ENCODE measurements around the gene EPB41L4B.
"Not testable (repeated sequence)": the region's sequence is repeated elsewhere in the genome, so short reads cannot be mapped to it uniquely, and the experiment has no call there.

Gene EPB41L4B

GRCh38 chr9:109342878-109343277 lies 22.0 kb upstream of the EPB41L4B start:
- no peaks in the 10 kb centered on the region for H3K36me3 ChIP-seq (ENCODE audit: control insufficient read depth, insufficient read depth, low read length)
- peaks cover 5% of the 10 kb centered on the region; the same call in 1 of the 2 replicates for H3K4me1 ChIP-seq (ENCODE audit: control insufficient read depth, insufficient read depth, low read length)
- H3K27ac ChIP-seq (ENCODE audit: low read length): no peak overlapping the region
- H3K27me3 ChIP-seq (ENCODE audit: control insufficient read depth, insufficient read depth, low read length): no peaks in the 10 kb centered on the region
- no peaks in the 10 kb centered on the region for H3K9me3 ChIP-seq (ENCODE audit: control insufficient read depth, insufficient read depth, low read length)
- no CpG with 5 or more reads among the region's 4 CpGs for WGBS (ENCODE audit: insufficient coverage, insufficient read length)
- H3K4me3 ChIP-seq (ENCODE audit: low read length): no peak overlapping the region
- DNase-seq (ENCODE audit: low read depth, low spot score): no peak

GRCh38 chr9:109341561-109341960 lies 20.7 kb upstream of the EPB41L4B start:
- DNase-seq (ENCODE audit: low read depth, low spot score): no peak
- Histone ChIP-seq H3K27me3 (ENCODE audit: control insufficient read depth, insufficient read depth, low read length) (no peaks in the 10 kb centered on the region), H3K36me3 (ENCODE audit: control insufficient read depth, insufficient read depth, low read length) (no peaks in the 10 kb centered on the region), H3K4me1 (ENCODE audit: control insufficient read depth, insufficient read depth, low read length) (peaks cover 5% of the 10 kb centered on the region; the same call in 1 of the 2 replicates), H3K27ac (ENCODE audit: low read length) (no peak overlapping the region), H3K4me3 (ENCODE audit: low read length) (no peak overlapping the region), H3K9me3 (ENCODE audit: control insufficient read depth, insufficient read depth, low read length) (no peaks in the 10 kb centered on the region)
- no CpG with 5 or more reads among the region's 6 CpGs for WGBS (ENCODE audit: insufficient coverage, insufficient read length)

GRCh38 chr9:109340979-109341378 lies 20.1 kb upstream of the EPB41L4B start:
- not testable (repeated sequence) for H3K9me3 ChIP-seq (ENCODE audit: control insufficient read depth, insufficient read depth, low read length); H3K27me3 ChIP-seq (ENCODE audit: control insufficient read depth, insufficient read depth, low read length); DNase-seq (ENCODE audit: low read depth, low spot score); H3K4me3 ChIP-seq (ENCODE audit: low read length); H3K36me3 ChIP-seq (ENCODE audit: control insufficient read depth, insufficient read depth, low read length); H3K4me1 ChIP-seq (ENCODE audit: control insufficient read depth, insufficient read depth, low read length); H3K27ac ChIP-seq (ENCODE audit: low read length)
- WGBS (ENCODE audit: insufficient coverage, insufficient read length): no CpG with 5 or more reads among the region's 7 CpGs

- no peak for DNase-seq (ENCODE audit: low read depth, low spot score)
- H3K4me1 ChIP-seq (ENCODE audit: control insufficient read depth, insufficient read depth, low read length): 0 out of 2 replicates have a peak, but pooled peaks cover 1% of the 10 kb centered on the region
- H3K27ac ChIP-seq (ENCODE audit: low read length): no peak overlapping the region
- H3K9me3 ChIP-seq (ENCODE audit: control insufficient read depth, insufficient read depth, low read length): no peaks in the 10 kb centered on the region
- WGBS (ENCODE audit: insufficient coverage, insufficient read length): no CpG with 5 or more reads among the region's 3 CpGs
- H3K4me3 ChIP-seq (ENCODE audit: low read length): no peak overlapping the region
- no peaks in the 10 kb centered on the region for H3K27me3 ChIP-seq (ENCODE audit: control insufficient read depth, insufficient read depth, low read length)
- no peaks in the 10 kb centered on the region for H3K36me3 ChIP-seq (ENCODE audit: control insufficient read depth, insufficient read depth, low read length)
These were observed 15.6 kb upstream of the EPB41L4B start for GRCh38 chr9:109336409-109336808.

GRCh38 chr9:109335929-109336328 lies 15.1 kb upstream of the EPB41L4B start:
- H3K4me1 ChIP-seq (ENCODE audit: control insufficient read depth, insufficient read depth, low read length): 0 out of 2 replicates have a peak, but pooled peaks cover 2% of the 10 kb centered on the region
- no peak for DNase-seq (ENCODE audit: low read depth, low spot score)
- no peaks in the 10 kb centered on the region for H3K36me3 ChIP-seq (ENCODE audit: control insufficient read depth, insufficient read depth, low read length)
- H3K4me3 ChIP-seq (ENCODE audit: low read length): no peak overlapping the region
- no CpG with 5 or more reads among the region's 2 CpGs for WGBS (ENCODE audit: insufficient coverage, insufficient read length)
- H3K9me3 ChIP-seq (ENCODE audit: control insufficient read depth, insufficient read depth, low read length): no peaks in the 10 kb centered on the region
- H3K27me3 ChIP-seq (ENCODE audit: control insufficient read depth, insufficient read depth, low read length): no peaks in the 10 kb centered on the region
- no peak overlapping the region for H3K27ac ChIP-seq (ENCODE audit: low read length)

GRCh38 chr9:109335121-109335520 lies 14.3 kb upstream of the EPB41L4B start:
- WGBS (ENCODE audit: insufficient coverage, insufficient read length): no CpG with 5 or more reads among the region's 7 CpGs
- H3K4me3 ChIP-seq (ENCODE audit: low read length): no peak overlapping the region
- no peak for DNase-seq (ENCODE audit: low read depth, low spot score)

GRCh38 chr9:109331353-109331752 lies 10.5 kb upstream of the EPB41L4B start:
- no peak for DNase-seq (ENCODE audit: low read depth, low spot score)
- Histone ChIP-seq H3K27ac (ENCODE audit: low read length) (no peak overlapping the region), H3K4me3 (ENCODE audit: low read length) (no peak overlapping the region), H3K9me3 (ENCODE audit: control insufficient read depth, insufficient read depth, low read length) (no peaks in the 10 kb centered on the region), H3K4me1 (ENCODE audit: control insufficient read depth, insufficient read depth, low read length) (0 out of 2 replicates have a peak, but pooled peaks cover 2% of the 10 kb centered on the region), H3K36me3 (ENCODE audit: control insufficient read depth, insufficient read depth, low read length) (no peaks in the 10 kb centered on the region), H3K27me3 (ENCODE audit: control insufficient read depth, insufficient read depth, low read length) (no peaks in the 10 kb centered on the region)
- WGBS (ENCODE audit: insufficient coverage, insufficient read length): no CpG with 5 or more reads among the region's 5 CpGs

More at GRCh38 chr9:109335121-109335520, 14.3 kb upstream of the EPB41L4B start:
- Histone ChIP-seq H3K27me3 (ENCODE audit: control insufficient read depth, insufficient read depth, low read length) (no peaks in the 10 kb centered on the region), H3K27ac (ENCODE audit: low read length) (no peak overlapping the region), H3K4me1 (ENCODE audit: control insufficient read depth, insufficient read depth, low read length) (0 out of 2 replicates have a peak, but pooled peaks cover 2% of the 10 kb centered on the region), H3K9me3 (ENCODE audit: control insufficient read depth, insufficient read depth, low read length) (no peaks in the 10 kb centered on the region), H3K36me3 (ENCODE audit: control insufficient read depth, insufficient read depth, low read length) (no peaks in the 10 kb centered on the region)

- H3K27ac ChIP-seq (ENCODE audit: low read length): no peak overlapping the region
- H3K36me3 ChIP-seq (ENCODE audit: control insufficient read depth, insufficient read depth, low read length): no peaks in the 10 kb centered on the region
- no peak overlapping the region for H3K4me3 ChIP-seq (ENCODE audit: low read length)
- no peaks in the 10 kb centered on the region for H3K27me3 ChIP-seq (ENCODE audit: control insufficient read depth, insufficient read depth, low read length)
- H3K4me1 ChIP-seq (ENCODE audit: control insufficient read depth, insufficient read depth, low read length): 0 out of 2 replicates have a peak, but pooled peaks cover 2% of the 10 kb centered on the region
- H3K9me3 ChIP-seq (ENCODE audit: control insufficient read depth, insufficient read depth, low read length): no peaks in the 10 kb centered on the region
- no CpG with 5 or more reads among the region's 11 CpGs for WGBS (ENCODE audit: insufficient coverage, insufficient read length)
- no peak for DNase-seq (ENCODE audit: low read depth, low spot score)
These were observed 8.9 kb upstream of the EPB41L4B start for GRCh38 chr9:109329638-109330258.

GRCh38 chr9:109328978-109329637 lies 8.2 kb upstream of the EPB41L4B start:
- Histone ChIP-seq H3K27ac (ENCODE audit: low read length) (no peak overlapping the region), H3K27me3 (ENCODE audit: control insufficient read depth, insufficient read depth, low read length) (no peaks in the 10 kb centered on the region), H3K9me3 (ENCODE audit: control insufficient read depth, insufficient read depth, low read length) (no peaks in the 10 kb centered on the region), H3K36me3 (ENCODE audit: control insufficient read depth, insufficient read depth, low read length) (no peaks in the 10 kb centered on the region), H3K4me3 (ENCODE audit: low read length) (no peak overlapping the region), H3K4me1 (ENCODE audit: control insufficient read depth, insufficient read depth, low read length) (0 out of 2 replicates have a peak, but pooled peaks cover 2% of the 10 kb centered on the region)
- WGBS (ENCODE audit: insufficient coverage, insufficient read length): no CpG with 5 or more reads among the region's 12 CpGs
- DNase-seq (ENCODE audit: low read depth, low spot score): no peak

GRCh38 chr9:109325089-109325488 lies 4.2 kb upstream of the EPB41L4B start:
- Histone ChIP-seq H3K27ac (ENCODE audit: low read length) (no peak overlapping the region), H3K9me3 (ENCODE audit: control insufficient read depth, insufficient read depth, low read length) (no peaks in the 10 kb centered on the region), H3K36me3 (ENCODE audit: control insufficient read depth, insufficient read depth, low read length) (no peaks in the 10 kb centered on the region), H3K4me1 (ENCODE audit: control insufficient read depth, insufficient read depth, low read length) (no peaks in the 10 kb centered on the region), H3K4me3 (ENCODE audit: low read length) (no peak overlapping the region), H3K27me3 (ENCODE audit: control insufficient read depth, insufficient read depth, low read length) (no peaks in the 10 kb centered on the region)
- DNase-seq (ENCODE audit: low read depth, low spot score): no peak

- Histone ChIP-seq H3K4me1 (ENCODE audit: control insufficient read depth, insufficient read depth, low read length) (no peaks in the 10 kb centered on the region), H3K9me3 (ENCODE audit: control insufficient read depth, insufficient read depth, low read length) (no peaks in the 10 kb centered on the region), H3K4me3 (ENCODE audit: low read length) (no peak overlapping the region), H3K36me3 (ENCODE audit: control insufficient read depth, insufficient read depth, low read length) (no peaks in the 10 kb centered on the region), H3K27me3 (ENCODE audit: control insufficient read depth, insufficient read depth, low read length) (no peaks in the 10 kb centered on the region), H3K27ac (ENCODE audit: low read length) (no peak overlapping the region)
- WGBS (ENCODE audit: insufficient coverage, insufficient read length): no CpG with 5 or more reads among the region's 3 CpGs
- DNase-seq (ENCODE audit: low read depth, low spot score): no peak
These were observed 2.9 kb upstream of the EPB41L4B start for GRCh38 chr9:109323771-109324170.
